CD4-positive, CD25-positive, alpha-beta regulatory T cell (primary cell): Measurements from ENCODE around the gene WDR70. TPM values are rescaled to one million over a fixed set of nuclear protein-coding genes. Genes with fewer than 3 reads are reported as not detected.

Source experiments
- ATAC-seq, 2 donors: fragments of 150-1000 bp; cut with Tn5 transposase; one replicate each; pipeline ENCODE4 v1.10.0; 2021; ENCODE audit warnings: low read depth in 2 of 2, moderate number of reproducible peaks in 2 of 2, moderate library complexity in 1 of 2
- DNase-seq, 3 donors: peaks; one replicate each; pipeline versions ENCODE4 v3.0.0 to v3.0.0-alpha.2; 2012 to 2022; ENCODE audit warnings: mixed read lengths in 1 of 3
- H3K27ac ChIP-seq: one replicate; pipeline ENCODE4 v1.7.0; 2013; ENCODE audit warnings: mild to moderate bottlenecking, low read length; ENCODE audit not compliant: insufficient read depth, poor library complexity, severe bottlenecking
- H3K27me3 ChIP-seq: one replicate; pipeline ENCODE4 v1.7.0; 2013; ENCODE audit warnings: low read length; ENCODE audit not compliant: control insufficient read depth, insufficient read depth
- H3K36me3 ChIP-seq: one replicate; pipeline ENCODE4 v1.7.0; 2013; ENCODE audit warnings: mild to moderate bottlenecking, low read length, moderate library complexity; ENCODE audit not compliant: control insufficient read depth, insufficient read depth
- H3K4me1 ChIP-seq: 2 replicates; pipeline ENCODE4 v1.7.0; 2013; ENCODE audit warnings: mild to moderate bottlenecking, low read length; ENCODE audit not compliant: insufficient read depth, control insufficient read depth, poor library complexity, severe bottlenecking
- H3K4me3 ChIP-seq: one replicate; pipeline ENCODE4 v1.7.0; 2013; ENCODE audit warnings: low read depth, mild to moderate bottlenecking, low read length, moderate library complexity
- H3K9me3 ChIP-seq, 2 experiments: 1 replicate in 1 of 2; 2 replicates in 1 of 2; pipeline ENCODE4 v1.7.0; 2013; ENCODE audit warnings: low read length in 2 of 2, mild to moderate bottlenecking in 1 of 2, moderate library complexity in 1 of 2; ENCODE audit not compliant: control insufficient read depth in 2 of 2
- H3K27ac Mint-ChIP-seq, 3 donors: one replicate each; pipeline ENCODE4 v1.8.0; 2020 to 2022; ENCODE audit warnings: mild to moderate bottlenecking in 3 of 3, mixed read lengths in 3 of 3, moderate library complexity in 2 of 3
- H3K27me3 Mint-ChIP-seq: one replicate; pipeline ENCODE4 v1.8.0; 2022; ENCODE audit warnings: mild to moderate bottlenecking, mixed read lengths
- H3K36me3 Mint-ChIP-seq: one replicate; pipeline ENCODE4 v1.8.0; 2020; ENCODE audit warnings: mixed read lengths
- H3K4me1 Mint-ChIP-seq, 4 donors: one replicate each; pipeline ENCODE4 v1.8.0; 2020 to 2022; ENCODE audit warnings: mixed read lengths in 4 of 4, mild to moderate bottlenecking in 1 of 4
- H3K4me3 Mint-ChIP-seq, 4 donors: one replicate each; pipeline ENCODE4 v1.8.0; 2020 to 2022; ENCODE audit warnings: mild to moderate bottlenecking in 4 of 4, mixed read lengths in 4 of 4, moderate library complexity in 3 of 4
- H3K9me3 Mint-ChIP-seq, 7 donors: one replicate each; pipeline ENCODE4 v1.8.0; 2020 to 2022; ENCODE audit warnings: mixed read lengths in 7 of 7, mild to moderate bottlenecking in 3 of 7, moderate library complexity in 2 of 7
- polyA plus RNA-seq, 4 donors: library from polyadenylated mRNA; unstranded; fragments of 300-500 nt; fragmentation: Illumina TruSeq; gene quantifications; one replicate each; pipeline ENCODE4 v1.2.3, GENCODE V29; 2021
- total RNA-seq: library from RNA; stranded (reverse); gene quantifications from one replicate; pipeline ENCODE4 v1.2.3, GENCODE V29; 2022

The WDR70 gene
- total and polyA plus RNA-seq, 5 donors from 2014 or later = 15.9 to 35.3 (median 24.9) TPM

GRCh38 chr5:37740331-37741066 lies 361.4 kb downstream of the WDR70 start:
- no peak overlapping the region for H3K4me3 Mint-ChIP-seq
- no peaks in the 10 kb centered on the region for H3K4me1 ChIP-seq

GRCh38 chr5:37742111-37742510 lies 363.0 kb downstream of the WDR70 start:
- peaks cover 0 to 15% (median 6%) of the 10 kb centered on the region in 7 donors for H3K9me3 Mint-ChIP-seq
- no peak overlapping the region for H3K4me3 Mint-ChIP-seq
- Histone ChIP-seq H3K4me3 (no peak overlapping the region), H3K36me3 (peaks cover 7% of the 10 kb centered on the region), H3K9me3 (no peaks in the 10 kb centered on the region), H3K27ac (no peak overlapping the region), H3K4me1 (no peaks in the 10 kb centered on the region), H3K27me3 (no peaks in the 10 kb centered on the region)
- no peaks in the 10 kb centered on the region for H3K27me3 Mint-ChIP-seq
- H3K36me3 Mint-ChIP-seq = peaks cover 55% of the 10 kb centered on the region
- no peak overlapping the region for H3K27ac Mint-ChIP-seq
- no peak for ATAC-seq
- peaks cover 0 to 6% (median 5%) of the 10 kb centered on the region in 4 donors for H3K4me1 Mint-ChIP-seq
- no peak for DNase-seq

More at GRCh38 chr5:37740331-37741066, 361.4 kb downstream of the WDR70 start:
- Mint-ChIP-seq H3K27me3 (no peaks in the 10 kb centered on the region), H3K27ac (no peak overlapping the region), H3K4me1 (peaks cover 0 to 12% (median 5%) of the 10 kb centered on the region in 4 donors), H3K36me3 (peaks cover 56% of the 10 kb centered on the region), H3K9me3 (peaks cover 0 to 8% (median 3%) of the 10 kb centered on the region in 7 donors)
- H3K27me3 ChIP-seq = no peaks in the 10 kb centered on the region
- H3K4me3 ChIP-seq = no peak overlapping the region
- no peaks in the 10 kb centered on the region for H3K9me3 ChIP-seq
- DNase-seq (no peak), ATAC-seq (no peak)
- no peak overlapping the region for H3K27ac ChIP-seq
- peaks cover 7% of the 10 kb centered on the region for H3K36me3 ChIP-seq

- H3K4me3 Mint-ChIP-seq = no peak overlapping the region
- Histone ChIP-seq H3K4me1 (no peaks in the 10 kb centered on the region), H3K9me3 (no peaks in the 10 kb centered on the region), H3K27me3 (no peaks in the 10 kb centered on the region), H3K36me3 (peaks cover 4% of the 10 kb centered on the region), H3K4me3 (no peak overlapping the region), H3K27ac (no peak overlapping the region)
- H3K9me3 Mint-ChIP-seq = peaks cover 0 to 4% (median 2%) of the 10 kb centered on the region in 7 donors
- no peaks in the 10 kb centered on the region for H3K27me3 Mint-ChIP-seq
- no peak for ATAC-seq
- no peak overlapping the region for H3K27ac Mint-ChIP-seq
- H3K36me3 Mint-ChIP-seq = peaks cover 45% of the 10 kb centered on the region
- no peaks in the 10 kb centered on the region for H3K4me1 Mint-ChIP-seq
- DNase-seq = no peak
Observed at GRCh38 chr5:37751227-37751626, 372.1 kb downstream of the WDR70 start.

- Mint-ChIP-seq H3K27me3 (no peaks in the 10 kb centered on the region), H3K27ac (no peak overlapping the region), H3K9me3 (peaks cover 0 to 7% (median 3%) of the 10 kb centered on the region in 7 donors), H3K36me3 (peaks cover 35% of the 10 kb centered on the region), H3K4me1 (peaks cover 0 to 2% (median 0%) of the 10 kb centered on the region in 4 donors), H3K4me3 (no peak overlapping the region)
- no peak overlapping the region for H3K27ac ChIP-seq
- no peak overlapping the region for H3K4me3 ChIP-seq
- H3K36me3 ChIP-seq = peaks cover 4% of the 10 kb centered on the region
- H3K4me1 ChIP-seq = no peaks in the 10 kb centered on the region
- H3K27me3 ChIP-seq = no peaks in the 10 kb centered on the region
- ATAC-seq (no peak), DNase-seq (no peak)
- H3K9me3 ChIP-seq = no peaks in the 10 kb centered on the region
Observed at GRCh38 chr5:37754976-37755375, 375.9 kb downstream of the WDR70 start.

GRCh38 chr5:37755581-37755980 lies 376.5 kb downstream of the WDR70 start:
- Mint-ChIP-seq H3K36me3 (peaks cover 35% of the 10 kb centered on the region), H3K27me3 (no peaks in the 10 kb centered on the region), H3K27ac (no peak overlapping the region), H3K4me3 (no peak overlapping the region), H3K4me1 (peaks cover 0 to 2% (median 0%) of the 10 kb centered on the region in 4 donors), H3K9me3 (peaks cover 0 to 7% (median 3%) of the 10 kb centered on the region in 7 donors)
- Histone ChIP-seq H3K9me3 (no peaks in the 10 kb centered on the region), H3K4me3 (no peak overlapping the region), H3K27ac (no peak overlapping the region), H3K36me3 (peaks cover 4% of the 10 kb centered on the region), H3K27me3 (no peaks in the 10 kb centered on the region), H3K4me1 (no peaks in the 10 kb centered on the region)
- ATAC-seq = no peak
- no peak for DNase-seq

- Histone ChIP-seq H3K27ac (no peak overlapping the region), H3K27me3 (no peaks in the 10 kb centered on the region), H3K4me3 (no peak overlapping the region), H3K36me3 (peaks cover 4% of the 10 kb centered on the region), H3K4me1 (no peaks in the 10 kb centered on the region), H3K9me3 (no peaks in the 10 kb centered on the region)
- DNase-seq (no peak), ATAC-seq (no peak)
- peaks cover 0 to 2% (median 0%) of the 10 kb centered on the region in 4 donors for H3K4me1 Mint-ChIP-seq
- no peaks in the 10 kb centered on the region for H3K27me3 Mint-ChIP-seq
- no peak overlapping the region for H3K27ac Mint-ChIP-seq
- no peak overlapping the region for H3K4me3 Mint-ChIP-seq
- H3K9me3 Mint-ChIP-seq = peaks cover 0 to 7% (median 3%) of the 10 kb centered on the region in 7 donors
- H3K36me3 Mint-ChIP-seq = peaks cover 34% of the 10 kb centered on the region
Observed at GRCh38 chr5:37756248-37756647, 377.1 kb downstream of the WDR70 start.

- H3K27ac ChIP-seq = no peak overlapping the region
- ATAC-seq = no peak
- H3K27ac Mint-ChIP-seq = no peak overlapping the region
Observed at GRCh38 chr5:37757980-37758582, 379.0 kb downstream of the WDR70 start.

More at GRCh38 chr5:37757980-37758582, 379.0 kb downstream of the WDR70 start:
- Histone ChIP-seq H3K9me3 (no peaks in the 10 kb centered on the region), H3K36me3 (no peaks in the 10 kb centered on the region), H3K4me1 (no peaks in the 10 kb centered on the region), H3K4me3 (no peak overlapping the region), H3K27me3 (no peaks in the 10 kb centered on the region)
- Mint-ChIP-seq H3K27me3 (no peaks in the 10 kb centered on the region), H3K4me3 (no peak overlapping the region), H3K36me3 (peaks cover 28% of the 10 kb centered on the region), H3K4me1 (peaks cover 0 to 2% (median under 1%) of the 10 kb centered on the region in 4 donors), H3K9me3 (peaks cover 0 to 7% (median 3%) of the 10 kb centered on the region in 7 donors)
- no peak for DNase-seq
